ENCODE results near the gene SETD5.

The SETD5 gene

DNA sequence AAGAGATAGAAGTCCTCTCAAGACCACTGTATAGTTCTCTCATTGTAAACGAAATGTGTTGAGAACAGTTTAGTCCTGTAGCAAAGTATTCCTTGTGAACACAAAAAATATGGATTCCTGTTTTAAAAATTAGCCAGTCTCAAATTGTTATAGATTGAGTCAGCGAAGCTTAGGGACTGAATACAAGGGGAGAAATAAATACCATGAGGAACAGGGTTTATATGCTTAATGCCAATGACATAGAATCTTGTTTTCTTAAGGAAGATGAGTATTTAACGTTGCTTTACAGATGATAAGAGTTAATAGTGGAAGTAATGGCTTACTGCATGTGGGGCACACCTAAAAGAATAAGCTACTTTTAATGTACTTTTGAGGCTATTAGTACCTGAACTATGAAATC is 37.9 kb downstream of the SETD5 start:
- no peak for DNase-seq (ENCODE audit: low read depth)
- no peak for TF ChIP-seq CTCF (IDR thresholded peaks at IDR 0.05; ENCODE audit: low read length, missing control alignments)
- H3K4me3 ChIP-seq (replicated peaks; ENCODE audit: low read depth, low read length), result no peak overlapping the region

DNA sequence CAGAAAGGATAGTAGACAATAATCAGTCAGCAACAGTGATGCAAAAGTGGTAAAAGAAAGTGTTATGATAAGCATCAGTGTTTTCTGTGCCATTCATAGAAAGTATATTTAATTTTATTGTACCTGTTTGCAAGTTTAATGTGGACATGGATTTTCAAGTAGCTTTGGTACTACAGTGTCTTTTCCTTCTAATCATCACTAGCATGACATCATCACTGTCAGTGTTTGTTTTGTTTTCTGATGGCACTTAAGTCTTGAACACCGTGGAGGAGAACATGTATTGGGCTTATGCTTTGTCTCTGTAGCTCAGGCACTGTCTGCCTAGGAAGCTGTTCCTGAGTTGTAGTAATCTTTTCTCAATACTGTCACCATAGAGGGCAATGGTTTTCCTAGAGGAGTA is 41.9 kb downstream of the SETD5 start:
- TF ChIP-seq CTCF (IDR thresholded peaks at IDR 0.05; ENCODE audit: low read length, missing control alignments), result no peak
- DNase-seq (ENCODE audit: low read depth), result no peak

DNA sequence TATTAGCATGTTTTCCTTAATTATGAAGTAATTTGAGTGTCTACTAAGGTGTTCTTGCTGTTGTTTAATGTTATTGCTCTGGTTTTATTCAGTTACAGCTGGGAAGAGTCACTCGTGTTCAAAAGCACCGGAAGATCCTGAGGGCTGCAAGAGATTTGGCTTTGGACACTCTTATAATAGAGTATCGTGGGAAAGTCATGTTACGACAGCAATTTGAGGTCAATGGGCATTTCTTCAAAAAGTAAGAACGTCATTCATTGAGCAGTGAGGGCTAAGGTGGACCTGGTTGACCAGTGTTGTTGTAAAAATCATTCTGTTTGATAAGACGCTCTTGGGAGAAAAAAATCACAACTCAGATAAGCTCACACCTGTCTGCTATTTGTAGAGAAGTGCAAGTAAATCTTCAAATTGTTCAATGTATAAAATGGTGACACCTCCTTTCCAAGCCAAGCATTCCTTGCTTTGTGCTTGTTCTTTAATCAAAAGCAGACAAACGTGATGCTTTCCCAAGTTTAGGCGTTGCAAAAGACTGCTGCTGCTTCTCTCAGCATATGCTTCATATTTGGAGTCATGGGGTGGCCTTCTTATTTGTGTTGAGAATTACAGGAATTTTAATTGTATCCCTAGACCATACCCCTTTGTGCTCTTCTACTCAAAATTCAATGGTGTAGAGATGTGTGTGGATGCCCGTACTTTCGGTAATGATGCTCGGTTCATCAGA is 44.2 kb downstream of the SETD5 start:
- TF ChIP-seq CTCF (IDR thresholded peaks at IDR 0.05; ENCODE audit: low read length, missing control alignments), result no peak
- DNase-seq (ENCODE audit: low read depth), result no peak
- no peak overlapping the region for H3K4me3 ChIP-seq (replicated peaks; ENCODE audit: low read depth, low read length)

More for the DNA sequence above, 41.9 kb downstream of the SETD5 start:
- H3K4me3 ChIP-seq (replicated peaks; ENCODE audit: low read depth, low read length), result no peak overlapping the region

DNA sequence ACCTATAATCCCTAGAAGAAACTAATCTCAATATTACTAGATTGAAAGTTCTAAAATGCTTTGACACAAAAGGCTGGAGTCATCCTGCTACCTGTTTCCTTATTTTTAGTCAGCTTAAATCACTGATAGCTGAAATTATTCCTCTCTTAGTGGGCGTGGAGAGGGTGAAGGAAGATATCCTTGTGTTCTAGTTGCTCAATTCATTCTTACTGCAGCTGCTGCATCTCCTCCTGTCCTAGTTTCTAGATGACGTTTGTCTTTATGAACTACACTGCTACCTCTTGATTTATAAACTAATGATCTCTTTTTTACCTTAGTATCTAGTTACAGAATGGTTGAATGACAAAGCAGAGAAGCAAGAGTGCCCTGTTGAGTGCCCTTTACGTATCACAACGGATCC is 50.7 kb downstream of the SETD5 start:
- TF ChIP-seq CTCF (IDR thresholded peaks at IDR 0.05; ENCODE audit: low read length, missing control alignments), result no peak
- H3K4me3 ChIP-seq (replicated peaks; ENCODE audit: low read depth, low read length), result no peak overlapping the region
- DNase-seq (ENCODE audit: low read depth), result no peak

- DNase-seq (ENCODE audit: low read depth), result no peak
- no peak overlapping the region for H3K4me3 ChIP-seq (replicated peaks; ENCODE audit: low read depth, low read length)
- no peak for TF ChIP-seq CTCF (IDR thresholded peaks at IDR 0.05; ENCODE audit: low read length, missing control alignments)
These were observed 51.2 kb downstream of the SETD5 start for GRCh38 chr3:9448643-9449042.

GRCh38 chr3:9450126-9450525 is 52.7 kb downstream of the SETD5 start:
- H3K4me3 ChIP-seq (replicated peaks; ENCODE audit: low read depth, low read length), result no peak overlapping the region
- TF ChIP-seq CTCF (IDR thresholded peaks at IDR 0.05; ENCODE audit: low read length, missing control alignments), result no peak
- DNase-seq (ENCODE audit: low read depth), result no peak

DNA sequence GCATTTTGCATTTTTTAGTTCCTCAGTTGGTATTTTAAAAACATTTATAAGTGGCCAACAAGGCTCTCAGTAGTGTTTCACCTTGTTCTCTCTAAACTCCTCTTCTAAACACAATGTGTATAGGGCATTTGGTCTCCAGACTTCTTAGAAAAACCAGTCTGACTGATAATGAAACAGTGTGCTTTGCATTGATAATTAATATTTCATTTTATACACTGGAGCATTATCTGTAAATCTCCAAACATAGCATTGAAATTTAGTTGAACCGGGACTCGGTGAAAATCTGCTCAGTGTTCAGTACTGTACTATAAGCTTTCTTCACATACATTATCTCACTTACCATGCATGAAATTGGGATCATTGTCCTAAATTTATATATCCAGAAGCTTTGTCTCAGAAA is 53.6 kb downstream of the SETD5 start:
- DNase-seq (ENCODE audit: low read depth), result no peak
- no peak for TF ChIP-seq CTCF (IDR thresholded peaks at IDR 0.05; ENCODE audit: low read length, missing control alignments)

More for the DNA sequence above, 53.6 kb downstream of the SETD5 start:
- H3K4me3 ChIP-seq (replicated peaks; ENCODE audit: low read depth, low read length), result no peak overlapping the region

Measured in fibroblast of pulmonary artery (primary cell).